ENCODE measurements around the gene SURF1.

The SURF1 gene

DNA sequence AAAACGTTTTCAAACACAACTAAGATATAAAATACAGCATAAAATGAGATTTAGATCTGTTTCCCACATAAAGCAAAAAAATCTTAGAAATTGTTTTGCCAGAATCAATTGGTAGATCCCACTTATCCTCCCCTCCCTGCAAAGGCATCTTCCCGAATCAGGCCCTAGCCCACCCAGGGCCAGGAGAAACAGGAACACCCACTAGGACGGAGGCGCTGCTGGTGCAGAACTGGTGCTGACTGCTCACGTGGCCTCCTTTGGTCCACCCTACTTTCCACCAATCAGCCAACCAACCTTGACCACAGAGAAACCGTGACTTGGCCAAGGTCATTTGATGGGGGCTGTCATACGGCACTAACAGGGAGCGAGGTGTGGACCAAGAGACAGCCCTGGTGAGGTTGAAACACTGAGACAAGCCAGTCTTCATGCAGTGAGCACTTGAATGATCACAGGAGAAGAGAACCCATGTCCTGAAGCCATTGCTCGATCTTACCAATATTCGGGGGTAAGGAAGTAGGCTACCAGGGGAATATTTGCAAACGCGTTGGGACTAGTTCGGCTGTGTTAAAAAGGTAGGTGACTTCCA is 5.3 kb upstream of the SURF1 start:
- no peak for DNase-seq (ENCODE audit: low read depth)

DNA sequence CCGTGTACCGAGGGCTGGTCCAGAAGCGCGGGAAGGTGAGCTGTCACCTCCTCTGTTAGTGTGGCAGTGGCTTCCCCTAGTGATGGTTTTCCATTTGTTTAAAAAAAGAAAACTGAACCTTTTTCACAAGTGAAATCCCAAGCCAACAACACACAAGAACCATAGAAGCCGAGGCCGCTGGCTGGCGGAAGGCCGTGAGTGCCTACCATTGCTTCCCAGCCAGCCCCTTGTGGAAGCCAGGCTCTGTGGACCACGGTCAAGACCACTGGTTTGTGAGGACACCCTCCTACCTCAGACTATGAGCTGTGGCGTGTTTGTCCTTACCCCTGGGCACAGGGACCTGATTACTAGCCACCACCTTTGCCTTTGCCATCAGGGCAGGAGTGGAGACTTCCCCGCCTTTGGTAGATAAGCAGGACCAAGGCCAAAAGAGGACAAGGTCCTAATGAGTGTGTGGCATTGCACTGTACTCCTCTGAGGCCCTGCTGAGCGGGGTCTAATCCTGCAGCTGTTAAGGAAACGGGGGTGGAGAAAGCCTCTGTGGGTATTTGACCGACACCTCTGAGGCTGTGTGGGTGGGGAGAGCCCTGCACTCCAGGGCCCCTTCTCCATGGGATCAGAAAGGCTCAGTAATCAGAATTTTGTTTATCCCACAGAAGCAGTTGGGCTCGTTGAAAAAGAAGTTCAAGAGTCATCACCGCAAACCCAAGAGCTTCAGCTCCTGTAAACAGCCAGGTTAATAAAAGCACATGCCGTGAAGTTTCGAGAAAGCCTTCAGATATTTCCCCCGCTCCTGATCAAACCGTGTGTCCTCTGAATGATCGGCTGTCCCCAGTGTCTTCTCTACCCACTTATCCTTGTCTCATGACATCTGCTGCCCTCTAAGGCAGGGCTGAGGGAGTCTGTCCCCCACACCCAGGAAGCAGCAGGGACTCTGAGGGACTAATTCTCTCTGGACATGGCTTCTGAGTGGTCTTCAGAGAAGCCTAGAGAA is 4.4 kb upstream of the SURF1 start:
- no peak for DNase-seq (ENCODE audit: low read depth)

DNA sequence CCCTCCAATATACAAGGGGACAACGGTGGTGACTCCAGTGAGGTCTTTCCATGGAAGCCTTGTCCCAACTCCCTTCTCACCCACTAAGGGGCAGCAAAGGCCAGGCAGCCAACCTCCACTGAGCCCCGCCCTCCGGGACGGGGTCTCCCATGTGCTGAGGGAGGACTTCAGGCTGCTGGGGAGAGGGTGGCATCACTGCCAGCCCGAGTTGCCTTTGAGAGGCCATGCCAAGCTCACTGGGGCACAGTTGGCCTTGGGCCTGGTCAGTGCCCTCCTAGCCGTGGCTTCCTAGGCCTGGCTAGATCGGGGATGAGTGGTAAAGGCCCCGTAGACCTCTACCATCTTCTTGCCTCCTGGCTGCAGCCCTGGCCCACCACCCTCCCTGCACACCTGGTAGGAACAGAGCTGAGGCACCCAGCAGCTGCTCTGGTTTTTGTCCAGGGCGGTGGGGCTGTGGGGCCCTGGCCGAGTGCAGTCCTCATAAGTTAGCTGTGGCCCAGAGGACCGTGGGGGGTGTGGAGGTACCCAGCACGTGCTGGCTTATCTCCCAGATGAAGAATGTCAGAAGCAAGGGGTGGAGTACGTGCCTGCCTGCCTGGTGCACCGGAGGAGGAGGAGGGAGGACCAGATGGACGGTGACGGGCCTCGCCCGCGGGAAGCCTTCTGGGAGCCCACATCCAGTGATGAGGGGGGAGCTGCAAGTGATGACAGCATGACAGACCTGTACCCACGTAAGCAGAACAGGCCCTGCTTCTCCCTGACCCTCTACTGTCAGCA is 3.3 kb upstream of the SURF1 start:
- no peak for DNase-seq (ENCODE audit: low read depth)

DNA sequence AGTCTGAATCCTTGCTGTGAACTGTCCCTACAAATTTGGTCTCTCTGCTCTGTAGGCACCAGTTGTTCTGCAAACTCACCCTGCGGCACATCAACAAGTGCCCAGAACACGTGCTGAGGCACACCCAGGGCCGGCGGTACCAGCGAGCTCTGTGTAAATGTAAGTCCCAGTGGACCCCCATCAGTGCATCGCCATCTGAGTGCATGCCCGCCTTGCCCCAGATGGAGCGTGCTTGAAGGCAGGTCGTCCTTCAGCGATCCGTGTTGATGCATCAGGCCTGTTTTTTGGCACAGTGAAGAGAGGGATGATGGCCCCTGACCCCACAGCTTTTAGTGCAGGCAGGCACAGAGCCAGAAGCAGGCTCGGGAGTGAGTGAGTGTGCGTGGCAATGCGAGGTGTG is 1.4 kb upstream of the SURF1 start:
- no peak for DNase-seq (ENCODE audit: low read depth)

DNA sequence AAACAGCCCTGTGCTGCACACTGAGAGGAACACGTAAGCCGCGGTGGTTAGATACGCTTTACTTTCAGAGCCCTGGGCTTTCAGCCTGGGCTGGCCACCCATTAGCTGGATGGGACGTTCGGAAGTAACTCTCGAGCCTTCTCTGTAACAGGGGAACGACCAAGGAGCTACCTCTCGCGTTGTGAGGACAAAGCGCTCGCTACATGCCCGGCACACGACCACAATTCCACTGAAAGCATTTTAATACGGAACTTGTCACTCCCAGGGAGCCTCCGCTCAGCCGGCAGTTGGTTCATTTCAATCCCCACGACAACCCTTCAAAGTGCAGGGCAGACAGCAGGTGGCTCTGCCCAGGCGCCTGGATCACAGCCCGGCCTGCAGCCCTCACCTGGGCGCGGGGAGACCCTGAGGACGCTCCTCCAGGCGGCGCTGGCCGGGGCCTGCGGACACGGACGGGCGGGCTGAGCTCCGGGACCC is 368 bp downstream of the SURF1 start:
- no peak for DNase-seq (ENCODE audit: low read depth)

DNA sequence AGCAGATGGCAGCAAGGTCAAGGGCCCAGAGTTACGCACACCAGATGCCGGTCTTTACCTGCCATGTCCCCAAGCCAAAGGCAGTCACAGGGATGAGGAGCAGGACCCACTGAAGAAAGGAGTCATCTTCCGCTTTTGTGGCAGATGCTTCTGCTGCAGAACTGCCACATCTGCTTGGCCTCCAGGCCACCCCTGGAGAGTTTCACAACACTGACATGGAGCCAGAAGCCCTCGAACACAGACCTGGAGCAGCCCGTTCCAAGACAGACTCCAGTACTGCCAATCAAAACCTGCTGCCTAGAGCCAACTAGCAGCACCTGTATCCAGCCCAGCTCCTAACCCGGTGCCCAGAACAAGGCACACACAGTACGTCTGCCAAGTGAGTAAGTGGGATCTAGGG is 1.5 kb downstream of the SURF1 start:
- no peak for DNase-seq (ENCODE audit: low read depth)

DNA sequence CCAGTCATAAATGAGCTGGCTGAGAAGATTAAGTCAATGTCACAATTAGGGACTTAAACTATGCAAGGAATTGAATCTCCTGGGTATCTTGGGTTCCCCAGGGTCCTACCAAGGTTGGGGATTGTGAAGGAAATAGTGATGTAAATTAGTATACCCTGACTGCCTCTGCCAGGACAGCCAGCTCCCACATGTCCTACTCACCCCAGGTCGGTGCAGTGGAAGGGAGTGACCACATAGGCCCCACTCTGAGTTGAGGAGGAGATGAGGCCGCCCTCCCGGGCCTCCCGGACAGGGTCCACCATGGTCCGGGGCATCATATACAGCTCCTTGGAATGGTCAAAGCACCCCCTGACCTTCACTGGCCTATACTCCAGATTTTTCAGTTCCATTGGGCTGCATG is 2.7 kb downstream of the SURF1 start:
- DNase-seq (ENCODE audit: low read depth), result no peak

DNA sequence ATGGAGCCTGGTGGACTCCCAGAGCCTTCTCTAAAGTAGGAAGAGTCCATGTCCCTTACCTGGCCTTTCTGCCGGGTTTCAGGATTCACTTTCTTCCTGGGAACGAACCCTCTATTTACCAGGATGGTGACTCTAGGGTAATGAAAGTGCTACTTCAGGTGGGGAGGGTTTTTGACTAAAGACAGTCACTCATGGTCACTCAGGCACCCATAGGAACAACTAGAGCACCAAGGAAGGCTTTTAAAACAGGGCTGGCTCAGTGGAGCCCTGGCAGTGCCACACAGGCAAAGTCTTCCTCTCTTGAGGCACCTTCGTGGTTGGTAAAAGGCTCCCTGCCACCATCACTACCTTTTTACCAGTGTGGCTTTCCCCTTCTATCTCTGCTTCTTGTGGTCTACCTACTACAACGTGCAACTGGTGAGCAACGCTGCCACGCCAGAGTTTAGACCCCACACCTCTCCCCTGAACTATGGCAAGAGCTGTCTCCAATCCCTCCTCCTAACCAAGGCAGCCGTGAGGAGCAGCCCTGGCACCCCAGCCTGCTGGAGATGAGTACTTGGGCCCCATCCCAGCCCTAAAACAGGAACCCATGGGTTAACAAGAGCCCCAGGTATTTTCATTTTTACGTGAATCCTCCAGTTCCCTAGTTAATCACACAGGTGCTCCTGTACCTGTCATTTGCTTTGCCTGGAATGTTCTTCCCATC is 3.5 kb downstream of the SURF1 start:
- no peak for DNase-seq (ENCODE audit: low read depth)

DNA sequence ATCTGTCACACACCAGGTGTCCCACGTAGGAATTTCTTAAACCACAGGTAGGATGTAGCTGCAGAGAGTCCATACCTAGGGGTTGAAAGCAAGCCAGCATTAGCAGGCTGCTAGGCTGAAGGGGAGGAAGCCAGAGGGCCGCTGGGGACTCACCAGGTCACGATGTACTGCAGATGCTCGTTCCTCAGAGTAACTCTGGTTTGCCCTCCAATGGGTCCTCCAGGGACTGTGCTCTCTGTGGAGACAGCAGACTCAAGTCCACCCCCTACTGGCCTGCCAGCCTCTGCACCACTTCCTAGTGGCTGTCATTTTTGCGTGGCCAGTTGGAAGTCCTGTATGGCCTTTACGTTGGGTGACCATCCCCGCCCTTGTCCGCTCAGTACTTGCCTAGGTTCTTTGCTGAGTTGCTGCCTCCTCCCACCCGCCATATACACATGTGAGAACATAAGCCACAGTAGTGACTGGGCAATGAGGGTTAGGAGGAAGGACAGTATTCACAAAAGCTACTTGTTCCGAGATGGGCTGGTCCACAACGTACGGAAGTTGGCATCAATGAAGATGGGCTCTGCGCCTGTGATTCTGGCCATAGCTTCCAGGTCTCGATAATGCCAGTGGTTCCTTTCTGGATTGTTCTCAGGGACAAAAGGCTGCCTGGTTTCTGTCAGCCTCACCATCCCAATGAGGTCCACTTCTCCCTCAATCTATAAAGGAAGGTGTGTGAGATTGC is 4.2 kb downstream of the SURF1 start:
- no peak for DNase-seq (ENCODE audit: low read depth)

DNA sequence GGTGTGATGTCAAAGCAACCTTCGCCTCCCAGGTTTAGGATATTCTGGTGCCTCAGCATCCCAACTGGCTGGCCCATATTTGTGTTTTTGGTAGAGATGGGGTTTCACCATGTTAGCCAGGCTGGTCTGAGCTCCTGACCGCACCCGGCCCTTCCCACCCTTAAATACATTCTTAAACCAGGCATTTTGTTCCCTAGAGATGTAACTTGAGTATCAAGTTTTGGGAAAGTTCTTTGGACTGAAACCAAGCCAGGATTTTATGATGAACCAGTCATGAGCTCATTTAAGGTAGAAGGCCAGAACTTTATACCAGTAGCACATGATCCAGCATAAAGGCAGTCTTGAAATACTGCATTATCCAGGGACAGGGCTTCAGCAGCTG is 4.8 kb downstream of the SURF1 start:
- no peak for DNase-seq (ENCODE audit: low read depth)

DNA sequence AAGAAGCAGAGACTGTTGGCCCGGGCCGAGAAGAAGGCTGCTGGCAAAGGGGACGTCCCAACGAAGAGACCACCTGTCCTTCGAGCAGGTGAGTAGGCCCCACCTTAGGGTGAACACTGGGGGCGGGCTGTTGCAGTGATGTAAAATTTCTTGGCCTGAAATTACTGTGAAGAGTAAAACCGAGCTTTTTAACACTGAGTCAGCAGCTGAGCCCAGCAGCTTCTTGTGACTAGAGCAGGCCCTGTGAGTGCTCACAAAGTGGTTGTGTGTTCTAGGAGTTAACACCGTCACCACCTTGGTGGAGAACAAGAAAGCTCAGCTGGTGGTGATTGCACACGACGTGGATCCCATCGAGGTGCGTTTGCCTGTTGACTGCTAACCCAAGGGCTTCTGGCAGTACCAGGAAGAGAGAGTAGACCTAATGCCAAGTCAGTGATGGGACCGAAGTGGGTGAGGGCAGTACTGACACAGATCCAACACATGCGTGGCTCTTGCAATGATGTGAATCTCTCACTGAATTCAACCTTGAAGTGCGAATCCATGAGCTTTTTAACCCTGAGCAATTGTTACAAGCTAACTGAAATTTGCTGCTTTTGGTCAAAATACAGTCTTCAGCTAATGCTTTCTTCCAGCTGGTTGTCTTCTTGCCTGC is 6.2 kb downstream of the SURF1 start:
- DNase-seq (ENCODE audit: low read depth), result no peak

DNA sequence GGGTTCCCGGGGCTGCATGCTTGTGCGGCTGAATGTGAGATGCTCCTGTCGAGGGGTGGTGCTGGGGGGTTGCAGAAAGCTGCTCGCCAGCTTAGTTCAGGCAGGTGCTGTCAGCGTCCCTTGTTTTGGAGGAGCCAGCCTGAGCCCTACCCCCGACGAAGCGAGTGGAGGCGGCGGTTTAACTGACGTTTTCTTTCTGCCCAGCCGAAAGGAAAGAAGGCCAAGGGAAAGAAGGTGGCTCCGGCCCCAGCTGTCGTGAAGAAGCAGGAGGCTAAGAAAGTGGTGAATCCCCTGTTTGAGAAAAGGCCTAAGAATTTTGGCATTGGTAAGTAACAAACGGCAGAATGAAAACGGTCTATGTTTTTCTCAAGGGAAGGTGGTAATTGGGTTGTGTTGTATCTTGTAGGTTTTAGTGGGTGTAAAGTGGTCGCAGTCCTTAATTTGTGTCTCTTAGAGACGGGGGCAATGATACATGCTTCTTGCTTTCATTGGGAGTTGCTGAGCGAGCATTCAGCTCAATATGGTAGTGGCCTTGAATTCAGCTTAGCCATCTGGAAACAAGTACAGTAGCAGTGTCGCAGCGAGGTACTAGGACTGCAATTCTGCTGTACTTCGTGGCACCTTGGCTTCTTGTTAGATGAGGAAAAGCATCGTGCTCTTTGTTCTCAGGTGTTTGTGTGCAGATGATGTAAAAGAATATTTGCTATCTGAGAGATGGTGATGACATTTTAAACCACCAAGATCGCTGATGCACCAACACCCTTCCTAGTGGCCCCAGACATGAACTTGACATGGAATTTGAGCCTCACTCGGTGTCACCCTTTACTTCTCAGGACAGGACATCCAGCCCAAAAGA is 7.3 kb downstream of the SURF1 start:
- DNase-seq (ENCODE audit: low read depth), result no peak

DNA sequence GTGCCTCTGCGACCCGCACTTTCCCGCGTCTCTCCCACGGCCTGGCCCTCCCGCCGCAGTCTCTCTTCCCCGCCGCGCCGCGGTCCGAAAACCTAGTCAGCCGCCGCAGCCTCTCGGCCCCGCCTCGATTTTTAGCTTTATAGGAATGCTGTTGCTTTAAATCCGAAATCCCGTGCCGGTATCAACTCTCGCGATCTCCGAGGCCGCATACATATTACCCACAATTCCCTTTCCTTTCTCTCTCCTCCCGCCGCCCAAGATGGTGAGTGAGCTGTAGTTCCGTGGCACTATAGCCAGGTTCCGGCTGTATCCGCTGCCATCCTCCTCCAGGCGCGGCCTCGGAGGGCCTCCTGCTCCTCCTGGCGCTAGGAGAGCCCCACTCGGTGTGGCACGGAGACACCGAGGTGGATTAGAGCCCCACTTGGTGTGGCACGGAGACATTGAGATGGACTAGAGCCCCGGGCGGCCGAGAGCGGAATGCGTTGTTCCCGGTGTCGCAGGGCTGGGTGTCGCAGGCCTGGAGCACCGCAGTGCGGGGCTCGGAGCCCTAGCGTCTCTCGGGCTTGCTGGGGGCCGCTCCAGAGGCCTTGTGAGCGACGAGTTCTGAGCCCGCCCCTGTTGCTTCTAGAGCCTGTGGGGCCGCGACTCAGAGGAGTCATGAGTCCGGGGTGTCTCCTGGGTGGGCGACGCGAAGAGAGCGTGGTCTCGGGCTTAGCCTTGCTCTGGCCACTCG is 8.1 kb downstream of the SURF1 start, which contains the start of the genes MED22 and RPL7A:
MED22 (minus strand) TSS at position 147 of the 733 bp plus-strand sequence. CDS start 1,469 bp downstream, outside the sequence.
RPL7A (plus strand) TSS at position 234 of the 733 bp plus-strand sequence; CDS start at position 260, 26 bp downstream.
- DNase-seq (ENCODE audit: low read depth), result peak; percentile 93

DNA sequence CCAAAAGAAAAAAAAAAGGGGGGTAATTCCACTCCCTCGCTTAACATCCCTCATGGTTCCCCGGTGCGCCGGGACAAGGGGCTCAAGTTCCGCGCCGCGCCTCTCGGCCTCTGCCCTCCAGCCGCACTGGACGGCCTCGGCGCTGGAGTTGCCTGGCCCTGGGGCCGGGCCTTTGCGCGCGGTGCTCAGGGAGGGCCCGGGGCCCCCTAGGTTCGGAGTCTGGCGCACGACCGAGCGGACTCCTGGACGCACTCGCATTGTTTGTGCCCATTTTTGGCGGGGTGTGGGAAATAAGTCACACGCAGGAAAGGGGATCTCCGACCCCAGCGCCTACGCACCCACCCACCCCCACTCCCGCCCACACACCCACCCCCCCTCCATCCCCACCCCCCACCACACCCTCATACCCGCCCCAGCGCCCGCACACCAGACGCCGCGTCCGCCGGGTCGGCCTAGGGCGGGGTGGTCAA is 8.7 kb downstream of the SURF1 start:
- DNase-seq (ENCODE audit: low read depth), result no peak

DNA sequence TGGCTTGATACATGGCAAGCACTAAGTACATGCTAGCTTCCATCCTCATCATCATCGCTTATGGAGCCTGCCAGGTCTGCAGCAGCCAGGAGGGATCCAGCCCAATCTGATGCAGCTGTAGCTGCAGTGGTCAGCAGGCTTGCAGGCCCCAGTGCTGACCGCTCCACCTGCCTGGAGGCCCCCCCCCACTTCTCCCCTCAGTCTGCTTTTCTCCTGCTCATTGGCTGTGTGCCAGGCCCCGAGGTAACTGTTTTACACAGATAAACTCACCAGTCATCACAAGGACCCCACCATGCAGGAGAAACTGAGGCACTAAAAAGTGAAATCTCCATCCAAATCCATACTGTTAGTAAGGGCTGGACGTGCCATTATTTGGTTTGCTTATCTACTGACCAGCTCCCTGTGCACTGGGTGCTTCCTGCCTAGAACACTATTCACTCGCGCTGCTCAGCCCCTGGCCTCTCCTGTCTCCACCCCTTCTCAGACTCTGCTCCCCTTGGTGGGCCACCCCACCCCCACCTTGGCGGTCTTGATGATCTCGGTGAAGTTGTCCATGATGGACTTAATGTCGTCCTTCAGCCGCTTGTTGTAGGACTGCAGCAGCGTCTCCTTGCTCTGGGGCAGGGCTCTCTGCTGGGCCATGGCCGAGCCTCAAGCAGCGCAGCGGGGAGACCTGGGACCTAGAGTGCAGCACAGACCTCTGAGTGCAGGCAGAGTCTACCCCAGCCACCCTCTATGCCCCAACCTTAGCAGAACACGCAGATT is 10.1 kb downstream of the SURF1 start:
- no peak for DNase-seq (ENCODE audit: low read depth)

DNA sequence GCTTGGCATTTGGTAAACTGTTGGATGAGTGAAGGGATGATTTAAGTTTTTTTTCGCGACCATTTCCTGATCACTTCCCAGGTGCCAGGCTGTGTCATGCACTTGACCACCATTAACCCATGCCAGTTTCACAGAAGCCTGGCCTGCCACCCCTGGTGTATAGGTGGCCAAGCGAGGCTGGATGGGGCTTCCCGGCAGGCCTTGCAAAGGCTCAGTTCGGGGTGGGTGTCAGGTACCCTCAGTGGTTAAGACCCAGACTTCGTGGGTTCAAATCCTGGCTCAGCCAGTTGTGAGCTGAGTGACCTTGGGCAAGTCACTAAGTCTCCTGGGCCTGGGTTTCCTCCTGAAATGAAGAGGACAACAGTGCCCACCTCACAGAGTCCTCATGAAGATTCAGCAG is 10.7 kb downstream of the SURF1 start:
- DNase-seq (ENCODE audit: low read depth), result no peak

DNA sequence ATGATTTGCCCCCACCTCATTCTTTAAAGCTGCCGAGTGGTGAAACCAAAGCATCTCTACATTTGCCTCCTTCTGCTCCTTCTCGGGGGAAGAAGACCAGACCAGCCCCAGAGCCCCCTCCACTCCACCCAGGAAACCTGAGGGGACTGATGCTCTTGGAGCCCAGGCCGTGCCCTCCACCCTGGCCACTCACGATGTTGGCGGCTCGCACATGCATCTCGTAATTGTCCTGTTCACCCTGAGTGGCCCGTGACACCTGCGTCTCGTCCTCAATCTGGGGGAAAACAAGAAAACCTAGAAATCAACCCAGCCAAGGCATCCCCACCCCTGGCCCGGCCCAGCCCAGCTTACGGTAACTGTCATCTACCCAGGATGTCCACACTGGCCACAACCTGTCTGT is 11.3 kb downstream of the SURF1 start:
- DNase-seq (ENCODE audit: low read depth), result no peak

DNA sequence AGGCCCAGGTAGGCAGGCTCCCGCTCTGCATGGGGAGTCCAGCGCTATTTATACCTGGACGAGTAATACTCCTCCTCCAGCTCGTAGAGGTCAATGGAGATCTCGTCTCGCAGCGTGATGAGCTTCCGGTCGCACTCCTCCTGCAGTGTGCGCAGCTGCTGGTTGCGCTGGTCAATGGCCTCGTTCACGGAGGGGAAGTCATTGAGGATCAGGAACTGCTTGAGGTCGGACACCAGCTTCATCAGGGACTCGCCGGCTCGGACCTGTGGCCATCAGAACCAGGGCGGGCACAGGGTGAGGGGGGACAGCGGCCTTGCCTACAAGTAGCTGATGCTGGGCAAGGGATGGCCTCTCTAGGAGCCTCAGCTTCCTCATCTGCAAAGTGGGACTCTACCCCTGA is 12.2 kb downstream of the SURF1 start:
- no peak for DNase-seq (ENCODE audit: low read depth)

Measured in GM04504 (cell line).